Measurements from ENCODE around the gene FIBCD1. TPM values are rescaled to one million over a fixed set of nuclear protein-coding genes. Genes with fewer than 3 reads are reported as not detected.

FIBCD1 gene, protein sequence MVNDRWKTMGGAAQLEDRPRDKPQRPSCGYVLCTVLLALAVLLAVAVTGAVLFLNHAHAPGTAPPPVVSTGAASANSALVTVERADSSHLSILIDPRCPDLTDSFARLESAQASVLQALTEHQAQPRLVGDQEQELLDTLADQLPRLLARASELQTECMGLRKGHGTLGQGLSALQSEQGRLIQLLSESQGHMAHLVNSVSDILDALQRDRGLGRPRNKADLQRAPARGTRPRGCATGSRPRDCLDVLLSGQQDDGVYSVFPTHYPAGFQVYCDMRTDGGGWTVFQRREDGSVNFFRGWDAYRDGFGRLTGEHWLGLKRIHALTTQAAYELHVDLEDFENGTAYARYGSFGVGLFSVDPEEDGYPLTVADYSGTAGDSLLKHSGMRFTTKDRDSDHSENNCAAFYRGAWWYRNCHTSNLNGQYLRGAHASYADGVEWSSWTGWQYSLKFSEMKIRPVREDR
- total RNA-seq: 3.3 and 3.4 TPM in 2 replicates

DNA sequence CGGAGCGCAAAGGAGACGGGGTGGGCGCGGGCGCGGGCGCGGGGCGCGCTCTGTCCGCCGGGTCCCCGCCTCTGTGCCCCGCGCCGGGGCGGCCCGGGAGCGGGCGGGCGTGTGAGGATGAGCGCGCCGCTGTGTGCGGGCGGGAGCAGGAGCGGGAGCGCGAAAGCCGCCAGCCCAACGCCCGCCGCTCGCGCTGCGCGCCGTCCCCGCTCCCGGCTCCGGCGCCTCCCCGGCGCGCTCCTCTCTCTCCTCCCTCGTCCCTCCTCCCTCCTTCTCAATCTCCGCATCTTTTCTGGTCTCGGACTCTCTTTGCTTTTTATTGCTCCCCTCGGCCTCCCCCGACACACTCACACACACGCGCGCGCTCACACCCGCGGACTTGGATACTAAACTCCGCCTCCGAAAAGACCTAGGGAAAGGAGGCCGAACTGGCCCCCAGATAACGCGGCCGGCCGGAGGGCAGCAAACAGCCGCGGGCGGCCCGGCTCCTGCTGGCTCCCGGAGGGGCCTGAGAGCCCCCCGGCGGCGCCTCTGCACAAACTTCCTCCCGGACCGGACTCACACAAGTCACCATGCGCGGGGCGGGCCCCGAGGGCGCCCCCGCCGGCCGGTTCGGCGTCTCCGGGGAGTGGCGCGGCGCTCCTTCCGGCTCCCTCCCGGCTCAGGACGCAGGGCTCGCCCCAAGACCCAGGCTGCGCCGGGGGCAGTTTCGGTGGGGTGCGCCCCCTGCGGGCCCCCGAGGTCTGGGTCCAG lies at the start of gene FIBCD1:
Gene FIBCD1, minus strand, starts transcription at position 596 of the 753 bp plus-strand sequence. CDS start 640 bp downstream, outside the sequence.

DNA sequence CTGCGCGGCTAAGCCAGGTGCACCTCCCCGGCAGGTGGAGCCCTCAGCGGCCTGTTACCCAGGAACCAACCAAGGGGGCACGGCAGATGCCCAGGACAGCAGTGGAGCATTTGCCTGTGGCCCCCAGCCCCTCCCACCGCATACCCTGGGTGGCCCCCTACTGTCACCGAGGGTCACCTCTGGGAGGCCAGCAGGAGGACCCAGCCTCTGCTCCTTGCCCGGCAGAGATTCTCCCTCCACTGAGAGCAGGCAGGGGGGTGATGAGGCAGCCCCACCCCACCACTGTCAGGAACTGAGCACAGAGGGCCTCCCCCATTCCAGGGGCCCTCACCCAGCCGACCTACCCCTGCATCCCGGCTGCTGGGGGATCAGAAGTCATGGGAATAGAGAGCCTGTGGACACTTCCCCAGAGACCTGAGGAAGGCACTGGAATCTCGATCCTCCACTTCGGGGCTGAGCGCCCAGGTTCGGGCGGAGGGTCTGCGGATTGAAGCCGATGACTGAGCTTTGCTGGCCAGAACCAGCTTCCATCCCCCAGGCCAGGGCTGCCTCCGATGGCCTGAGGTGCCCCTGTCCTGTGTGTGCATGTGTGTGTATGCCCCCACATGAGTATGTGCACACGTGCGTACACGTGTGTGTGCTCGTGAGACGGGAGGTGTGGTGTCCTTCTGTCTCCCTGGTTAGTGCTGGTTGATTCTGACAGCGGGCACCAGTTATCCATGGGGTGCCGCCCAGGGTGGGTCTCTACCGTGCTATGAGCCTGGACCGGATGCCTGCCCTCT lies 42.6 kb downstream of the FIBCD1 start, which contains the start of gene QRFP:
Gene QRFP, minus strand, starts transcription at position 580 of the 782 bp plus-strand sequence. CDS start 2,974 bp downstream, outside the sequence.

Other genes with a start within 250 kb of the FIBCD1 start
- gene EXOSC2, start 245.5 kb downstream of the FIBCD1 start, total RNA-seq: 32.1 and 78.4 TPM in 2 replicates
- 66.5 and 76.1 TPM in 2 replicates for gene ABL1, start 104.0 kb downstream of the FIBCD1 start, total RNA-seq
- gene QRFP, start 42.4 kb downstream of the FIBCD1 start, total RNA-seq: not detected in 2 replicates
- under 0.01 TPM in 2 replicates for gene LAMC3, start 69.9 kb upstream of the FIBCD1 start, total RNA-seq
- 0.56 and 0.58 TPM in 2 replicates for gene AIF1L, start 157.3 kb upstream of the FIBCD1 start, total RNA-seq
- 8.6 and 8.7 TPM in 2 replicates for gene NUP214, start 186.3 kb upstream of the FIBCD1 start, total RNA-seq

All from regular cardiac myocyte (primary cell).